BE2C (cell line): ENCODE data around the gene ZNF469.

ENCODE experiments used
- DNase-seq: peaks from one replicate; pipeline ENCODE4 v3.0.0-alpha.2; 2020
- H3K27me3 ChIP-seq: fragments of 250-450 bp; sonication (Bioruptor Pico); 2 replicates; pipeline ENCODE4 v1.5.1; 2020; ENCODE audit warnings: mild to moderate bottlenecking
- H3K36me3 ChIP-seq: fragments of 250-450 bp; sonication (Bioruptor Pico); 2 replicates; pipeline ENCODE4 v1.5.1; 2020; ENCODE audit warnings: mild to moderate bottlenecking
- H3K4me1 ChIP-seq: fragments of 250-450 bp; sonication (Bioruptor Pico); 2 replicates; pipeline ENCODE4 v1.5.1; 2020
- H3K4me3 ChIP-seq: 2 replicates; pipeline ENCODE4 v1.5.1; 2011; ENCODE audit warnings: low read depth, low read length
- H3K9me3 ChIP-seq: fragments of 250-450 bp; sonication (Bioruptor Pico); 2 replicates; pipeline ENCODE4 v1.5.1; 2020
- TF ChIP-seq, protein P1 (sequence below): IDR thresholded peaks from 2 replicates; pipeline ENCODE4 v1.5.1; 2012; ENCODE audit warnings: mild to moderate bottlenecking, low read depth, low read length

The ZNF469 gene

GRCh38 chr16:88368994-88369393 lies 13.8 kb upstream of the ZNF469 start:
- Histone ChIP-seq H3K36me3 (no peaks in the 10 kb centered on the region), H3K27me3 (no peaks in the 10 kb centered on the region), H3K4me3 (no peak overlapping the region), H3K4me1 (no peaks in the 10 kb centered on the region), H3K9me3 (no peaks in the 10 kb centered on the region; the same call in 1 of the 2 replicates)
- no peak for DNase-seq
- TF ChIP-seq, protein P1, sequence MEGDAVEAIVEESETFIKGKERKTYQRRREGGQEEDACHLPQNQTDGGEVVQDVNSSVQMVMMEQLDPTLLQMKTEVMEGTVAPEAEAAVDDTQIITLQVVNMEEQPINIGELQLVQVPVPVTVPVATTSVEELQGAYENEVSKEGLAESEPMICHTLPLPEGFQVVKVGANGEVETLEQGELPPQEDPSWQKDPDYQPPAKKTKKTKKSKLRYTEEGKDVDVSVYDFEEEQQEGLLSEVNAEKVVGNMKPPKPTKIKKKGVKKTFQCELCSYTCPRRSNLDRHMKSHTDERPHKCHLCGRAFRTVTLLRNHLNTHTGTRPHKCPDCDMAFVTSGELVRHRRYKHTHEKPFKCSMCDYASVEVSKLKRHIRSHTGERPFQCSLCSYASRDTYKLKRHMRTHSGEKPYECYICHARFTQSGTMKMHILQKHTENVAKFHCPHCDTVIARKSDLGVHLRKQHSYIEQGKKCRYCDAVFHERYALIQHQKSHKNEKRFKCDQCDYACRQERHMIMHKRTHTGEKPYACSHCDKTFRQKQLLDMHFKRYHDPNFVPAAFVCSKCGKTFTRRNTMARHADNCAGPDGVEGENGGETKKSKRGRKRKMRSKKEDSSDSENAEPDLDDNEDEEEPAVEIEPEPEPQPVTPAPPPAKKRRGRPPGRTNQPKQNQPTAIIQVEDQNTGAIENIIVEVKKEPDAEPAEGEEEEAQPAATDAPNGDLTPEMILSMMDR, result no peak

DNA sequence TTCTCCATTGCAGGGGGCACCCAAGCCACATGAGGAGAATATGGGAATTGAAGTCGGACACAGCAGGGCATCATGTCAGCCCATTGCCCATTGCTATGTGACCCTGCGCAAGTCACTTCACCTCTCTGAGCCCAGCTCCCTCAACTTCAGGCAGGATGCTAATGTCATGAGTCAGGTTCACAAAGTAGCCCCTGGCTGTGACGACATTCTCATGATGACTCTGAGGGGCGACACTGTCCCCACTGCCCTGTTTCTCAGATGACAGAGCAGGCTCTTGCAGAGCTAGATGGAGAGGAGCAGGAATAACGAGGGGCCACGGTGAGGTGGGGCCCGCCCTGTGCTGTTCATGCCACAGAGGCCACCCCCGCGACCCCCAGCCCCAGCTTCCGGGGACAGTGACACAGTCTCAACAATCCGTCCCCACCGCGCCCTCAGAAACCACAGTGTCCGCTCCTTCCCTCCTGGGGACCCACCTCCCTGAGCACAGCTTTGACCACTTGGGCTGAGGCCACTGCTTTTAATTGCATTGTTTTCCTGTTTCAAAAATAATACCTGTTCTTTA lies 13.2 kb upstream of the ZNF469 start:
- Histone ChIP-seq H3K4me3 (no peak overlapping the region), H3K9me3 (no peaks in the 10 kb centered on the region; the same call in 1 of the 2 replicates)

GRCh38 chr16:88370365-88370764 lies 12.4 kb upstream of the ZNF469 start:
- H3K36me3 ChIP-seq, result no peaks in the 10 kb centered on the region
- H3K4me3 ChIP-seq, result no peak overlapping the region
- H3K4me1 ChIP-seq, result no peaks in the 10 kb centered on the region
- no peaks in the 10 kb centered on the region; the same call in 1 of the 2 replicates for H3K9me3 ChIP-seq
- no peaks in the 10 kb centered on the region for H3K27me3 ChIP-seq
- no peak for DNase-seq
- TF ChIP-seq, protein P1, result no peak

More for the DNA sequence above, 13.2 kb upstream of the ZNF469 start:
- no peak for DNase-seq
- H3K36me3 ChIP-seq, result no peaks in the 10 kb centered on the region
- H3K4me1 ChIP-seq, result no peaks in the 10 kb centered on the region
- TF ChIP-seq, protein P1, result no peak
- no peaks in the 10 kb centered on the region for H3K27me3 ChIP-seq

DNA sequence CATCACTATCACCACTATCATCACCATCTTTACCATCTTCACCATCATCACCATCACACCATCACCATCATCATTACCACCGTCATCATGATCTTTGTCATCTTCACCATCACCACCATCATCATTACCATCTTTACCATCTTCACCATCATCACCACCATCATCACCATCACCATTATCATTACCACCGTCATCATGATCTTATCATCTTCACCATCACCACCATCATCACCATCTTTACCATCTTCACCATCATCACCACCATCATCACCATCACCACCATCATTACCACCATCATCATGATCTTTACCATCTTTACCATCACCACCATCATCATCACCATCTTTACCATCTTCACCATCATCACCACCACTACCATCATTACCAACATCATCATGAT lies 10.2 kb upstream of the ZNF469 start:
- DNase-seq, result no peak
- H3K27me3 ChIP-seq, result no peaks in the 10 kb centered on the region
- no peaks in the 10 kb centered on the region for H3K36me3 ChIP-seq
- H3K9me3 ChIP-seq, result no peaks in the 10 kb centered on the region
- H3K4me1 ChIP-seq, result no peaks in the 10 kb centered on the region
- no peak overlapping the region for H3K4me3 ChIP-seq
- TF ChIP-seq, protein P1, result no peak

GRCh38 chr16:88373211-88373610 lies 9.5 kb upstream of the ZNF469 start:
- H3K4me3 ChIP-seq, result no peak overlapping the region
- H3K36me3 ChIP-seq, result no peaks in the 10 kb centered on the region
- no peak for DNase-seq
- H3K4me1 ChIP-seq, result no peaks in the 10 kb centered on the region
- no peaks in the 10 kb centered on the region for H3K9me3 ChIP-seq
- TF ChIP-seq, protein P1, result no peak
- H3K27me3 ChIP-seq, result no peaks in the 10 kb centered on the region

DNA sequence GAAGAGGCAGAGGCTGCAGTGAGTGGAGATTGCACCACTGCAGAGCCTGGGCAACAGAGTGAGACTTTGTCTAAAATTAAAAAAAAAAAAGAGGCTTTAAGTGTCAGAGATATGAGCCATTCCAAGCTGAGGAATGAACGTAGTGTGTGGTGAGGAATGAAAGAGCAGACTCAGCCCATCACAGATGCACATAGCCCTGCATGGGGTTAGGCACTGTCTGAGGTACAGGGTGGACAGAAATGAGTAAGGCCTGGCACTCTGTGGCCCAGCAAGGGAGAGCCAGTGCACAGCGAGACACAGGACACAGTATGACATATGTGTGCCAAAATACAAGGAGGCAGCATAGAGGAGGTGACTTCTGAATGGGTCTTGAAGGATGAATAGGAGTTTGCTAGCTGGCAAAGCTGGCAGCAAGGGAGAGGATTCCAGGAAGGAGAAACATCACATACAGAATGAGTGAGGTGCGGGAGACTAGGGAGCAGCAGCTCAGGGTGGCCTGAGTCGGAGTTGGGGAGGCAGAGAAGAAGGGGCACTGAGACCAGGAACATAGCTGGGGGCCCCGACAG lies 8.7 kb upstream of the ZNF469 start:
- DNase-seq, result peak; percentile 5
- TF ChIP-seq, protein P1, result no peak
- Histone ChIP-seq H3K27me3 (no peaks in the 10 kb centered on the region), H3K4me1 (no peaks in the 10 kb centered on the region), H3K9me3 (no peaks in the 10 kb centered on the region), H3K36me3 (no peaks in the 10 kb centered on the region), H3K4me3 (no peak overlapping the region)
